Colonic mucosa (tissue), 4 donors: ENCODE data around the gene TRIM37. TPM values are rescaled to one million over a fixed set of nuclear protein-coding genes. Genes with fewer than 3 reads are reported as not detected.

Experiments
- DNase-seq: peaks from one replicate; pipeline ENCODE4 v3.0.0-alpha.2; 2020
- H3K27ac ChIP-seq: fragments of 200-600 bp; one replicate; pipeline ENCODE4 v1.8.0; 2021
- H3K27me3 ChIP-seq: fragments of 200-600 bp; one replicate; pipeline ENCODE4 v1.8.0; 2021
- H3K36me3 ChIP-seq: fragments of 200-600 bp; one replicate; pipeline ENCODE4 v1.8.0; 2021
- H3K4me1 ChIP-seq: fragments of 200-600 bp; one replicate; pipeline ENCODE4 v1.8.0; 2021; ENCODE audit warnings: mild to moderate bottlenecking
- H3K4me3 ChIP-seq: fragments of 200-600 bp; one replicate; pipeline ENCODE4 v1.8.0; 2021
- H3K9ac ChIP-seq, 2 donors: one replicate each; pipeline ENCODE4 v1.7.0; 2013; ENCODE audit warnings: control low read depth in 2 of 2, low read depth in 2 of 2, low read length in 2 of 2
- H3K9me3 ChIP-seq: fragments of 200-600 bp; one replicate; pipeline ENCODE4 v1.8.0; 2021
- intact Hi-C: fragments of 100-400 bp; cut with DNase I; formaldehyde crosslinking; loops from one replicate; pipeline ENCODE4 v1.14.1; 2022
- total RNA-seq, 2 donors: library from RNA; stranded (reverse); fragmentation: NEBNext Ultra II Directional in 1 of 2; extraction: Animal tissue kit (Norgen Biotek cat#: 25700) in 1 of 2; gene quantifications; one replicate each; pipeline ENCODE4 v1.2.1, GENCODE V29; 2021
- TF ChIP-seq, protein P1 (sequence below): fragments of 200-600 bp; IDR thresholded peaks from one replicate; pipeline ENCODE4 v1.8.0; 2022; ENCODE audit warnings: antibody characterized with exemption, mild to moderate bottlenecking
- donor health status: healthy.
- donor health status: DM: no; HTN: no; CAD: no.
- donor health status: DM: no; HTN: no; CAD: no.

The TRIM37 gene
- total RNA-seq, result 10 to 100 TPM; 17.2 to 24.1 TPM

GRCh38 chr17:59106463-59107305 lies at the start of gene TRIM37:
TSS of gene TRIM37 (minus strand) at chr17:59106880. CDS start at chr17:59106461, 419 bp downstream.
- intact Hi-C loops, result loop anchor here (5.0 kb wide), 1 partner anchor 46 kb away; no protein-coding TSS in a partner anchor
- Histone ChIP-seq H3K4me1 (no peaks in the 10 kb centered on the region), H3K9ac (peak within 1 kb of the TSS; percentile 89 to 93), H3K4me3 (peak within 1 kb of the TSS; percentile 83), H3K27me3 (no peaks in the 10 kb centered on the region), H3K27ac (peak within 1 kb of the TSS; percentile 84), H3K9me3 (no peaks in the 10 kb centered on the region), H3K36me3 (no peaks in the 10 kb centered on the region)
- peak; percentile 98 for DNase-seq
- TF ChIP-seq, protein P1, sequence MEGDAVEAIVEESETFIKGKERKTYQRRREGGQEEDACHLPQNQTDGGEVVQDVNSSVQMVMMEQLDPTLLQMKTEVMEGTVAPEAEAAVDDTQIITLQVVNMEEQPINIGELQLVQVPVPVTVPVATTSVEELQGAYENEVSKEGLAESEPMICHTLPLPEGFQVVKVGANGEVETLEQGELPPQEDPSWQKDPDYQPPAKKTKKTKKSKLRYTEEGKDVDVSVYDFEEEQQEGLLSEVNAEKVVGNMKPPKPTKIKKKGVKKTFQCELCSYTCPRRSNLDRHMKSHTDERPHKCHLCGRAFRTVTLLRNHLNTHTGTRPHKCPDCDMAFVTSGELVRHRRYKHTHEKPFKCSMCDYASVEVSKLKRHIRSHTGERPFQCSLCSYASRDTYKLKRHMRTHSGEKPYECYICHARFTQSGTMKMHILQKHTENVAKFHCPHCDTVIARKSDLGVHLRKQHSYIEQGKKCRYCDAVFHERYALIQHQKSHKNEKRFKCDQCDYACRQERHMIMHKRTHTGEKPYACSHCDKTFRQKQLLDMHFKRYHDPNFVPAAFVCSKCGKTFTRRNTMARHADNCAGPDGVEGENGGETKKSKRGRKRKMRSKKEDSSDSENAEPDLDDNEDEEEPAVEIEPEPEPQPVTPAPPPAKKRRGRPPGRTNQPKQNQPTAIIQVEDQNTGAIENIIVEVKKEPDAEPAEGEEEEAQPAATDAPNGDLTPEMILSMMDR, result no peak

DNA sequence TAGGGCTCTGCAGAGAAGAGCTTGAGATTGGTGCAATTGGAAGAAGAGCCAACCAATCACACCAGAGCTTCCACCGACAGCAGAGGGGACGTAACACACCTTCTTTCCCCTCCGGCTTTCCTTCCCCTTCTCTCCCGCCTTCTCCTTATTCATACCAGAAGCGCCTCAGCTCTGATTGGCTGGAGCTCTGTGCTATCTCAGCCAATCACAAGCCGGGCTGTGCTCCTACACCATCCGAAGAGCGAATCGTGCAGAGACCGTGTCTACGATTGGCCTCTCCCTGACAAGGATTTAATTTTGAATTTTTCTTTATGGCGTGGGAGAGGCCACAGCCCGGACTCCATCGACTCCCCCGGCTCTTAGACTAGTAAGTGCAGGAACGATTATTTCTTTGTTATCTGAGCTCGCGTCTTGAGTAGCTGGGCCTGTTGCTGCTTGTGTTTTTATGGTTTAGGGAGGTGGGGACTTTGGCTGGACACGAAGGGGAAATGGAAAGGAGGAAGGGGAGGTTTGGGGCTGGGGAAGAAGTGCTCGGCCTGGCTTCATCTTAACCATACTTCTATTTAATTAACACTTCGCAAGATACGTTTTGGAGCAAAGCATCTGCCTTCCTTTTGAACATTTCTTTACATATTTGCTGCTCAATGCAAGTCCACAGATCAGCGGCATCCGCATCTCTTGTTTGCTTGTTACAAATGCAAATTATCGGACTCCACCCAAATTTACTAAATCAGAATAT lies 48.9 kb upstream of the TRIM37 start, which contains the start of gene PRR11:
PRR11 (plus strand) TSS at position 308 of the 739 bp plus-strand sequence. CDS start 14,007 bp downstream, outside the sequence.
- H3K4me1 ChIP-seq, result no peaks in the 10 kb centered on the region
- TF ChIP-seq, protein P1, result no peak
- peak within 1 kb of the TSS; percentile 73 to 85 for H3K9ac ChIP-seq
- H3K4me3 ChIP-seq, result peak within 1 kb of the TSS; percentile 87
- intact Hi-C loops, result no loop called here
- DNase-seq, result peak; percentile 97
- H3K27me3 ChIP-seq, result no peaks in the 10 kb centered on the region
- H3K27ac ChIP-seq, result peak within 1 kb of the TSS; percentile 88
- H3K9me3 ChIP-seq, result no peaks in the 10 kb centered on the region
- H3K36me3 ChIP-seq, result no peaks in the 10 kb centered on the region

DNA sequence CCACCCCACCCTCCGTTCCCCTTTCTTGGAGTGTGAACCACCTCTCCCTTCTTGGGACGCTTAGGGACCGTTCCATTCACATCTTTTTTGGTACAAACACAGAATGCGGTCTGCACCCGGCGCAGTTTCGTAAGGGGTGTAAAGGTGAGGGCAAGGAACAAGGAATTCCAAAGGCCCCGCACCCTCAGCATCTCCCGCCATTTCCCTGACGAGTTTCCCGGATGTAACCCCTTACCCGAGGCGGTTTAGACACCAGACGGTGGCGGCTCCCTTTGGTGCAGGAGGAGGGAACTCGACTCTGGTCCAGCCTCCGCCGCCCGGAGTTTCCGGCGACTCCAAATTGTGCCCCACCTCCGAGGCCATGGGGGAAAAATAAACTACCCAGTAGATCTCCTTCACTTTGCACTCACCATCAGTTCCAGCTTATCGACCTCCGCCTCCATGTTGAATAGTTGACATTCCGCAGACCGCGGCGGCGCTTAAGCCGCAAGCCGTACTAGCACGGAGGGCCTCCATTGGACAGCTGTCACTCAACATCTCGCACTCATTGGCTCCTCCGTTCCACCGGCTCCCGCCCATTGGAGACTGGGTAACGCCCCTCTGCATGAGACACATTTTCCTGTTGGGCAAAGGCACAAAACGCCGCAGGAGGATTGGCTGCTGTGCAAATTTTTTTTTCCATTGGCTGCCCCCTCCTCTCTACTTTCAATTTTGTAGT lies 48.2 kb upstream of the TRIM37 start, which contains the start of gene SKA2:
SKA2 (minus strand) TSS at position 466 of the 718 bp plus-strand sequence; CDS start at position 443, 23 bp downstream.
- TF ChIP-seq, protein P1, result no peak
- intact Hi-C loops, result loop anchor here (5.0 kb wide), 1 partner anchor 48 kb away; the partner anchor contains the start of gene TRIM37
- H3K4me1 ChIP-seq, result no peaks in the 10 kb centered on the region

DNA sequence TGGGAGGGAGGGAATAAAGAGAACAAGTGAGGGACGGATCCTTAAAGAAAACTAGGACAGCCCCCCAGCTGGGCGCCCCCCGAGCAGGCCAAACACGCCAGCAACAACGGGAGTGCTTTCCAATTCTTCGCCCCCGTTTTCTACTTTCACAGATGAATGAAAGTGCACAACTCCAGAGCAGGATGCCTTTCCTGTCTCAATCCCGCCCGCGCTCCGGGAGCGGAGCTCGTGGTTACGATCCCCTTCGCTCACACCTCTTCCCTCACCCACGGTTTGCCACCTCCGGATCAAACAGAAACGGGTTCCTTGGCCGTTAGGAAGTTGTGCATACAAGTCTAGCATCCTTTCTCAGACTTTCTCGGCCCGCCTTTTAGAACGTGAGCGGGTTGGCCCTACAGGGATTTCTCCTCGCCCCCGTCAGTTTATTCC lies 47.6 kb upstream of the TRIM37 start:
- no peaks in the 10 kb centered on the region for H3K4me1 ChIP-seq

More for the DNA sequence above, 48.2 kb upstream of the TRIM37 start, which contains the start of gene SKA2:
- Histone ChIP-seq H3K27ac (peak within 1 kb of the TSS; percentile 88), H3K36me3 (no peaks in the 10 kb centered on the region), H3K27me3 (no peaks in the 10 kb centered on the region), H3K9me3 (no peaks in the 10 kb centered on the region), H3K4me3 (peak within 1 kb of the TSS; percentile 87), H3K9ac (peak within 1 kb of the TSS; percentile 73 to 85)
- peak; percentile 84 for DNase-seq

More for the DNA sequence above, 47.6 kb upstream of the TRIM37 start:
- no peaks in the 10 kb centered on the region for H3K36me3 ChIP-seq
- H3K9ac ChIP-seq, result peak overlapping the region; percentile 73 to 85
- intact Hi-C loops, result loop anchor here (5.0 kb wide), 1 partner anchor 47 kb away; the partner anchor contains the start of gene TRIM37
- TF ChIP-seq, protein P1, result no peak
- no peaks in the 10 kb centered on the region for H3K27me3 ChIP-seq
- peak overlapping the region; percentile 87 for H3K4me3 ChIP-seq
- H3K27ac ChIP-seq, result peak overlapping the region; percentile 88
- DNase-seq, result peak; percentile 53
- no peaks in the 10 kb centered on the region for H3K9me3 ChIP-seq
